ENCODE results near the gene SNAPC1. TPM values are rescaled to one million over a fixed set of nuclear protein-coding genes. Genes with fewer than 3 reads are reported as not detected.
"Not testable (repeated sequence)": the region's sequence is repeated elsewhere in the genome, so short reads cannot be mapped to it uniquely, and the experiment has no call there.

The SNAPC1 gene
- total RNA-seq, 2 donors from 2014 or later: 3.3 to 4.3 TPM

DNA sequence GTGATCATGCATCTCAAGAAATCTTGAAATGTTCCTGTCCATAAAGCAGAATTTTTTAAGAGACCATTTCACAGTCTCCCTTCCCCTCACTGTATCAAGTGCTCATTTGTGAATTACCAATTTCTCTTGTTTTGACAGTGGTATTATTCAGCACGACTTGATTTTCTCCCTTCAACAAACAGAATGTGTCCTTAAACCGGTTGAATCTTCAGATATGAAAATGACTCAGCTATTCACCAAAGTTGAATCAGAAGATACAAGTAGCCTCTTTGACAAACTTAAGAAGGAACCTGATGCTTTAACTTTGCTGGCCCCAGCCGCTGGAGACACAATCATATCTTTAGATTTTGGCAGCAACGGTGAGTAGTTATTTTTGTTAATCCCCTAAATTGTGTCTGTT lies 25.5 kb upstream of the SNAPC1 start:
- no peaks in the 10 kb centered on the region for H3K27me3 Mint-ChIP-seq
- peaks cover 7% of the 10 kb centered on the region for H3K36me3 Mint-ChIP-seq (ENCODE audit: low read depth)
- ATAC-seq (no peak), DNase-seq (no peak)
- H3K9me3 ChIP-seq (ENCODE audit: control insufficient read depth, low read length, poor library complexity, severe bottlenecking): no peaks in the 10 kb centered on the region
- no peak overlapping the region for H3K4me3 Mint-ChIP-seq
- peaks cover 2% of the 10 kb centered on the region for H3K4me1 Mint-ChIP-seq
- H3K27ac Mint-ChIP-seq: peak overlapping the region; percentile 32

- Mint-ChIP-seq H3K27me3 (no peaks in the 10 kb centered on the region), H3K27ac (no peak overlapping the region), H3K36me3 (ENCODE audit: low read depth) (peaks cover 7% of the 10 kb centered on the region), H3K4me3 (no peak overlapping the region), H3K4me1 (no peaks in the 10 kb centered on the region)
- H3K9me3 ChIP-seq (ENCODE audit: control insufficient read depth, low read length, poor library complexity, severe bottlenecking): no peaks in the 10 kb centered on the region
- ATAC-seq: no peak
- DNase-seq: no peak
Observed at GRCh38 chr14:61737915-61738314, 24.3 kb upstream of the SNAPC1 start.

DNA sequence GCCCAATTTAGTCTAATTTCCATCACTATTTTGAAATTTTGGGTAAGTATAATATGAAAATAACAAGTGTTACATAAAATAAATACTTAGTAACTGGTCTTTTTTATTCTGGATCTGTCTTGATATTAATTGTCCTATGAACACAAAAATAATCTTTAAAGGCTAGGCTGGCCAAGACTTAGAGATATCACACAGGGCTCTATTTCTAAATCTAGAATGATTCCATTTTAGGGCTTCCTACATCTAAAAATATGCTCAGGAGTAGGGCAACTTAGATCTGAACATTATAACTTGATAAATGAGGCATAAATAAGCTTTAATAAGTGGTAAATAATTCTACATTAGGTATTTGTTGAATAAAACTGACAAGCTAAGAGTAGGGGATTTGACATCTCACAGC lies 23.1 kb upstream of the SNAPC1 start:
- Mint-ChIP-seq H3K4me1 (no peaks in the 10 kb centered on the region), H3K27ac (peak overlapping the region; percentile 9), H3K36me3 (ENCODE audit: low read depth) (peaks cover 7% of the 10 kb centered on the region), H3K4me3 (no peak overlapping the region), H3K27me3 (no peaks in the 10 kb centered on the region)
- DNase-seq (no peak), ATAC-seq (no peak)
- H3K9me3 ChIP-seq (ENCODE audit: control insufficient read depth, low read length, poor library complexity, severe bottlenecking): no peaks in the 10 kb centered on the region

- H3K9me3 ChIP-seq (ENCODE audit: control insufficient read depth, low read length, poor library complexity, severe bottlenecking): no peaks in the 10 kb centered on the region
- peaks cover 4% of the 10 kb centered on the region for H3K36me3 Mint-ChIP-seq (ENCODE audit: low read depth)
- H3K27me3 Mint-ChIP-seq: no peaks in the 10 kb centered on the region
- no peak overlapping the region for H3K4me3 Mint-ChIP-seq
- no peak overlapping the region for H3K27ac Mint-ChIP-seq
- no peak for ATAC-seq
- no peak for DNase-seq
- H3K4me1 Mint-ChIP-seq: peaks cover 2% of the 10 kb centered on the region
Observed at GRCh38 chr14:61742371-61742770, 19.8 kb upstream of the SNAPC1 start.

GRCh38 chr14:61744238-61744637 lies 18.0 kb upstream of the SNAPC1 start:
- DNase-seq (no peak), ATAC-seq (no peak)
- no peaks in the 10 kb centered on the region for H3K9me3 ChIP-seq (ENCODE audit: control insufficient read depth, low read length, poor library complexity, severe bottlenecking)
- H3K36me3 Mint-ChIP-seq (ENCODE audit: low read depth): peaks cover 2% of the 10 kb centered on the region
- H3K27ac Mint-ChIP-seq: peak overlapping the region; percentile 16
- H3K4me3 Mint-ChIP-seq: no peak overlapping the region
- no peaks in the 10 kb centered on the region for H3K27me3 Mint-ChIP-seq
- peaks cover 2% of the 10 kb centered on the region for H3K4me1 Mint-ChIP-seq

- not testable (repeated sequence) for H3K27ac Mint-ChIP-seq; H3K4me3 Mint-ChIP-seq; DNase-seq; H3K27me3 Mint-ChIP-seq; ATAC-seq; H3K4me1 Mint-ChIP-seq; H3K9me3 ChIP-seq (ENCODE audit: control insufficient read depth, low read length, poor library complexity, severe bottlenecking); H3K36me3 Mint-ChIP-seq (ENCODE audit: low read depth)
Observed at GRCh38 chr14:61746346-61746745, 15.9 kb upstream of the SNAPC1 start.

GRCh38 chr14:61746881-61747280 lies 15.3 kb upstream of the SNAPC1 start:
- Mint-ChIP-seq H3K4me1 (peaks cover 10% of the 10 kb centered on the region), H3K36me3 (ENCODE audit: low read depth) (no peaks in the 10 kb centered on the region), H3K27me3 (no peaks in the 10 kb centered on the region), H3K27ac (no peak overlapping the region), H3K4me3 (no peak overlapping the region)
- H3K9me3 ChIP-seq (ENCODE audit: control insufficient read depth, low read length, poor library complexity, severe bottlenecking): no peaks in the 10 kb centered on the region
- no peak for DNase-seq
- ATAC-seq: no peak

- Mint-ChIP-seq H3K4me3 (no peak overlapping the region), H3K27ac (no peak overlapping the region), H3K36me3 (ENCODE audit: low read depth) (no peaks in the 10 kb centered on the region), H3K27me3 (no peaks in the 10 kb centered on the region), H3K4me1 (peaks cover 10% of the 10 kb centered on the region)
- no peak for ATAC-seq
- no peak for DNase-seq
- no peaks in the 10 kb centered on the region for H3K9me3 ChIP-seq (ENCODE audit: control insufficient read depth, low read length, poor library complexity, severe bottlenecking)
Observed at GRCh38 chr14:61747342-61747741, 14.9 kb upstream of the SNAPC1 start.

GRCh38 chr14:61749264-61749663 lies 13.0 kb upstream of the SNAPC1 start:
- no peak overlapping the region for H3K4me3 Mint-ChIP-seq
- no peaks in the 10 kb centered on the region for H3K27me3 Mint-ChIP-seq
- no peak for ATAC-seq
- H3K27ac Mint-ChIP-seq: peak overlapping the region; percentile 88
- H3K9me3 ChIP-seq (ENCODE audit: control insufficient read depth, low read length, poor library complexity, severe bottlenecking): no peaks in the 10 kb centered on the region
- peaks cover 12% of the 10 kb centered on the region for H3K4me1 Mint-ChIP-seq
- no peak for DNase-seq
- H3K36me3 Mint-ChIP-seq (ENCODE audit: low read depth): no peaks in the 10 kb centered on the region

DNA sequence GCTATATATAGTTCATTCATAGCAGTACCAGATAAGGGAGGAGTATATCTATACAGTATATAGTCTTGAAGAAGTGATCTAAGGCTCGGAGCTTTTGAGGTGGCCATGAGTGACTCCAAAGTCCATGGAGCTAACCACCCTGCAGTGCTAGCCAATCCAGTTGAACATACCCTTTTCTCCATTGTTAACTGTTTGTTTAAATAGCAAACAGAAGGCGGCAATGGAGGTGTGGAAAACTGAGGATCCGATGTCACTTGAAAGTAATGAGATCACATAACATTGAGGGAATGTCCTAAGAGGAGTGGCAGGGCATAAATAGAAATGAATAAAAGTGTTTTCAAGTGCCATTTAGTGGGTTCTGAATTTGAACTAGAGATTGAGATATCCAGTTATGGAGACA lies 12.4 kb upstream of the SNAPC1 start:
- Mint-ChIP-seq H3K36me3 (ENCODE audit: low read depth) (peaks cover 3% of the 10 kb centered on the region), H3K4me1 (peaks cover 15% of the 10 kb centered on the region), H3K27me3 (peaks cover 4% of the 10 kb centered on the region), H3K27ac (peak overlapping the region; percentile 88), H3K4me3 (no peak overlapping the region)
- ATAC-seq (no peak), DNase-seq (no peak)
- H3K9me3 ChIP-seq (ENCODE audit: control insufficient read depth, low read length, poor library complexity, severe bottlenecking): no peaks in the 10 kb centered on the region

GRCh38 chr14:61750708-61751474 lies 11.3 kb upstream of the SNAPC1 start:
- H3K27me3 Mint-ChIP-seq: peaks cover 12% of the 10 kb centered on the region
- DNase-seq: peak; percentile 64 to 74 (median 72)
- peak overlapping the region; percentile 92 for H3K4me3 Mint-ChIP-seq
- H3K27ac Mint-ChIP-seq: peak overlapping the region; percentile 88
- peak; percentile 97 for ATAC-seq
- peaks cover 3% of the 10 kb centered on the region for H3K36me3 Mint-ChIP-seq (ENCODE audit: low read depth)
- H3K4me1 Mint-ChIP-seq: peaks cover 15% of the 10 kb centered on the region
- H3K9me3 ChIP-seq (ENCODE audit: control insufficient read depth, low read length, poor library complexity, severe bottlenecking): no peaks in the 10 kb centered on the region

GRCh38 chr14:61751475-61751989 lies 10.7 kb upstream of the SNAPC1 start:
- Mint-ChIP-seq H3K4me1 (peaks cover 15% of the 10 kb centered on the region), H3K36me3 (ENCODE audit: low read depth) (peaks cover 3% of the 10 kb centered on the region), H3K27ac (peak overlapping the region; percentile 88), H3K4me3 (peak overlapping the region; percentile 92), H3K27me3 (peaks cover 14% of the 10 kb centered on the region)
- DNase-seq (no peak), ATAC-seq (no peak)
- H3K9me3 ChIP-seq (ENCODE audit: control insufficient read depth, low read length, poor library complexity, severe bottlenecking): no peaks in the 10 kb centered on the region

DNA sequence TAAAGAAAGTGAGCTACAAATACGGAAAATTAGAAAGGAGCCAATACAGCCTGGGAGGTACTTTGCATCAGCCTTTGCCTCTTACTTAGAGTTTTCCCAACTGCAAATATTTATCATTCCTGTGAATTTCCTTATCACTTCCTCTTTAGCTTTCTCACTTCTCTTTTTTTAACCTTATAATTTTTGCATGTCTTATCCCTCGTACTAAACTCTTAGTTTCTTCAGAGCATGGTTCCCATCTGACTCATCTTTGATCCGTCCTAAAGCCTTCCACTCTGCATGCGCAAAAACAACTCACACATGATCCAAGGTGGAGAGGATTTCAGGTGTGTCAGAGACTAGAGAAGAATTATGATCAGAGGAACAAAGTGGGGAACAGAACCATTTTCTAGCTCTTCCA lies 9.6 kb upstream of the SNAPC1 start:
- peak overlapping the region; percentile 31 for H3K4me3 Mint-ChIP-seq
- H3K27ac Mint-ChIP-seq: peak overlapping the region; percentile 88

GRCh38 chr14:61753631-61754030 lies 8.6 kb upstream of the SNAPC1 start:
- H3K9me3 ChIP-seq (ENCODE audit: control insufficient read depth, low read length, poor library complexity, severe bottlenecking): no peaks in the 10 kb centered on the region
- Mint-ChIP-seq H3K27me3 (peaks cover 14% of the 10 kb centered on the region), H3K36me3 (ENCODE audit: low read depth) (peaks cover 3% of the 10 kb centered on the region), H3K27ac (no peak overlapping the region), H3K4me1 (peaks cover 14% of the 10 kb centered on the region), H3K4me3 (no peak overlapping the region)
- ATAC-seq (no peak), DNase-seq (no peak)

More for the DNA sequence above, 9.6 kb upstream of the SNAPC1 start:
- no peaks in the 10 kb centered on the region for H3K9me3 ChIP-seq (ENCODE audit: control insufficient read depth, low read length, poor library complexity, severe bottlenecking)
- peaks cover 14% of the 10 kb centered on the region for H3K4me1 Mint-ChIP-seq
- H3K27me3 Mint-ChIP-seq: peaks cover 14% of the 10 kb centered on the region
- no peak for ATAC-seq
- no peak for DNase-seq
- peaks cover 3% of the 10 kb centered on the region for H3K36me3 Mint-ChIP-seq (ENCODE audit: low read depth)

Data from T-helper 17 cell (primary cell).